DMS53 (cell line): ENCODE results near the gene HES4.
A peak's percentile ranks its signal among the peaks of the same experiment; 100 is the strongest.
"Not testable (repeated sequence)": the region's sequence is repeated elsewhere in the genome, so short reads cannot be mapped to it uniquely, and the experiment has no call there.

ENCODE experiments used
- DNase-seq: peaks from one replicate; lab custom pipeline; 2025; lab: John Stamatoyannopoulos, UW

HES4 gene

GRCh38 chr1:1033731-1034438 lies 34.0 kb upstream of the HES4 start:
- DNase-seq = no peak

GRCh38 chr1:1033009-1033587 lies 33.2 kb upstream of the HES4 start:
- no peak for DNase-seq

- no peak for DNase-seq
These were observed 32.5 kb upstream of the HES4 start for GRCh38 chr1:1032424-1032823.

- DNase-seq = no peak
These were observed 31.9 kb upstream of the HES4 start for GRCh38 chr1:1031659-1032235.

GRCh38 chr1:1030867-1031658 lies 31.2 kb upstream of the HES4 start:
- DNase-seq = not testable (repeated sequence)

GRCh38 chr1:1027791-1028190 lies 27.9 kb upstream of the HES4 start:
- DNase-seq = no peak

- no peak for DNase-seq
These were observed 26.9 kb upstream of the HES4 start for GRCh38 chr1:1026599-1027413.

- no peak for DNase-seq
These were observed 25.8 kb upstream of the HES4 start for GRCh38 chr1:1025730-1026129.

GRCh38 chr1:1024771-1025699 lies 25.1 kb upstream of the HES4 start:
- no peak for DNase-seq

- no peak for DNase-seq
These were observed 24.4 kb upstream of the HES4 start for GRCh38 chr1:1024149-1024770.

GRCh38 chr1:1023700-1024099 lies 23.8 kb upstream of the HES4 start:
- no peak for DNase-seq

- DNase-seq = no peak
These were observed 22.6 kb upstream of the HES4 start for GRCh38 chr1:1022302-1023009.

- DNase-seq = no peak
These were observed 22.0 kb upstream of the HES4 start for GRCh38 chr1:1021920-1022259.

- peak; percentile 63 for DNase-seq
These were observed 21.4 kb upstream of the HES4 start for GRCh38 chr1:1021010-1021919.

- peak; percentile 66 for DNase-seq
These were observed 20.6 kb upstream of the HES4 start for GRCh38 chr1:1020415-1021009.

GRCh38 chr1:1020000-1020404 lies 20.1 kb upstream of the HES4 start, which contains the start of gene AGRN:
Gene AGRN, plus strand, starts transcription at chr1:1020120. Its CDS starts 53 bp downstream, at chr1:1020173.
- peak; percentile 87 for DNase-seq

- DNase-seq = peak; percentile 95
These were observed 19.5 kb upstream of the HES4 start for GRCh38 chr1:1019122-1019999.
